Breast epithelium (tissue), 4 donors: ENCODE results near the gene APOBEC3H. TPM values are rescaled to one million over a fixed set of nuclear protein-coding genes. Genes with fewer than 3 reads are reported as not detected.

Experiments used
- DNase-seq, 2 donors: peaks; one replicate each; pipeline ENCODE4 v3.0.0-alpha.2; 2019; ENCODE audit warnings: low spot score in 2 of 2
- H3K27ac ChIP-seq, 2 donors: fragments of 200-600 bp; sonication (generic) in 1 of 2; one replicate each; pipeline ENCODE4 v1.5.1; 2016 to 2019; ENCODE audit warnings: mild to moderate bottlenecking in 1 of 2
- H3K27me3 ChIP-seq, 2 donors: fragments of 200-600 bp; sonication (generic) in 1 of 2; one replicate each; pipeline versions ENCODE4 v1.5.1 to v1.6.0; 2017 to 2019; ENCODE audit warnings: control low read depth in 1 of 2, mild to moderate bottlenecking in 1 of 2
- H3K36me3 ChIP-seq: fragments of 200-600 bp; one replicate; pipeline ENCODE4 v1.5.1; 2019
- H3K4me1 ChIP-seq, 2 donors: fragments of 200-600 bp; sonication (generic); one replicate each; pipeline ENCODE4 v1.5.1; 2016 to 2019; ENCODE audit warnings: control low read depth in 1 of 2
- H3K4me3 ChIP-seq, 3 donors: fragments of 200-600 bp; sonication (generic); 1 replicate in 2 of 3; 2 replicates in 1 of 3; pipeline ENCODE4 v1.5.1; 2016 to 2019; ENCODE audit warnings: mild to moderate bottlenecking in 3 of 3, moderate library complexity in 2 of 3
- H3K9me3 ChIP-seq, 2 donors: fragments of 200-600 bp; sonication (generic) in 1 of 2; one replicate each; pipeline ENCODE4 v1.5.1; 2016 to 2019; ENCODE audit warnings: control low read depth in 1 of 2
- POLR2A ChIP-seq: fragments of 450-650 bp; IDR thresholded peaks from one replicate; pipeline ENCODE4 v1.6.1; 2016; ENCODE audit warnings: antibody characterized with exemption, mild to moderate bottlenecking, moderate library complexity
- POLR2AphosphoS5 ChIP-seq, 3 donors: sonication (generic); formaldehyde crosslinking; IDR thresholded peaks; one replicate each; pipeline ENCODE4 v1.6.1; 2017; ENCODE audit warnings: antibody characterized with exemption in 3 of 3
- intact Hi-C: fragments of 100-400 bp; cut with DNase I; formaldehyde crosslinking; loops from one replicate; pipeline ENCODE4 v1.15.1; 2023; ENCODE audit warnings: low total_unique reads
- total RNA-seq, 3 donors: library from RNA; depleted of rRNA; stranded (reverse); fragments of >200 nt; gene quantifications; one replicate each; pipeline ENCODE4 v1.1.0, GENCODE V29; 2016
- TF ChIP-seq, protein P1 (sequence below), 3 donors: fragments of 450-650 bp; IDR thresholded peaks; one replicate each; pipeline ENCODE4 v1.5.1; 2016 to 2017; ENCODE audit warnings: antibody characterized with exemption in 3 of 3, mild to moderate bottlenecking in 3 of 3, moderate library complexity in 3 of 3

The APOBEC3H gene
- total RNA-seq, 3 donors from 2014 or later: 0.32 TPM; not detected in 2

DNA sequence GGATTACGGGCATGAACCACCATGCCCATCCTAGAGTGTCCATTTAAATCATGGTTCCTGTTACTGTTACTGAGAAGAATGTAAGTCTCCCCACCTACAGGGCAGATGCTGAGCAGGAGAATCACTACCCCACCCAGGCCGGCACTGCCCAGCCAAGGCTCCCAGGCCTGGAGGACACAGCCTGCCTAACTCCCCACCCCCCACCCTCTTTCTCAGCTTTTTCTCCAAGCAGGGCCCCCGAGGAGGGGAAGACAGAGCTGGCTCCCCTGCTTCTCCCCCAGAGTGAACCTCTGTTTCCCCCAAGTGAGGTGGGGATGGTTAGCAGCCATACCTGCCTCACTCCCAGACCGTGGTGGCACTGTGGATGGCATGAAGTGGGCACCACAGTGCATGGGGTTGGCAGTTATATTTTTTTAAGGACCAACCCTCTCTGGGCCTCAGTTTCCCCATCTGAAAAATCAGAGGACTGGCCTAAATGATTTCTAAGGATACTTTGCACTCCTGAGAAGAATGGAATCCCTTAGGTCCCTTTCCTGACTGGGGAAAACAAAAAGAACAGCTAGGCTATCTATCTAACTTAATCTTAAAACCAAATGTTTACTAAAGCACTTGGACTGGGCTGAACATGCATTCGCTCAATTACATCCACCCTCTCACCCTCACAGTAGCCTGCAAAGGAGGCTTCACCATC is 50.4 kb downstream of the APOBEC3H start:
- Histone ChIP-seq H3K36me3 (no peaks in the 10 kb centered on the region), H3K27me3 (no peaks in the 10 kb centered on the region), H3K27ac (peak overlapping the region; percentile 95 to 97), H3K4me1 (peaks cover 10 to 32% of the 10 kb centered on the region in 2 donors), H3K9me3 (no peaks in the 10 kb centered on the region), H3K4me3 (no peak overlapping the region)
- intact Hi-C loops: no loop called here
- DNase-seq: no peak
- TF ChIP-seq, protein P1, sequence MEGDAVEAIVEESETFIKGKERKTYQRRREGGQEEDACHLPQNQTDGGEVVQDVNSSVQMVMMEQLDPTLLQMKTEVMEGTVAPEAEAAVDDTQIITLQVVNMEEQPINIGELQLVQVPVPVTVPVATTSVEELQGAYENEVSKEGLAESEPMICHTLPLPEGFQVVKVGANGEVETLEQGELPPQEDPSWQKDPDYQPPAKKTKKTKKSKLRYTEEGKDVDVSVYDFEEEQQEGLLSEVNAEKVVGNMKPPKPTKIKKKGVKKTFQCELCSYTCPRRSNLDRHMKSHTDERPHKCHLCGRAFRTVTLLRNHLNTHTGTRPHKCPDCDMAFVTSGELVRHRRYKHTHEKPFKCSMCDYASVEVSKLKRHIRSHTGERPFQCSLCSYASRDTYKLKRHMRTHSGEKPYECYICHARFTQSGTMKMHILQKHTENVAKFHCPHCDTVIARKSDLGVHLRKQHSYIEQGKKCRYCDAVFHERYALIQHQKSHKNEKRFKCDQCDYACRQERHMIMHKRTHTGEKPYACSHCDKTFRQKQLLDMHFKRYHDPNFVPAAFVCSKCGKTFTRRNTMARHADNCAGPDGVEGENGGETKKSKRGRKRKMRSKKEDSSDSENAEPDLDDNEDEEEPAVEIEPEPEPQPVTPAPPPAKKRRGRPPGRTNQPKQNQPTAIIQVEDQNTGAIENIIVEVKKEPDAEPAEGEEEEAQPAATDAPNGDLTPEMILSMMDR (IDR thresholded peaks at IDR 0.05): no peak
- TF ChIP-seq POLR2A (no peak), POLR2AphosphoS5 (IDR thresholded peaks at IDR 0.05) (no peak)

DNA sequence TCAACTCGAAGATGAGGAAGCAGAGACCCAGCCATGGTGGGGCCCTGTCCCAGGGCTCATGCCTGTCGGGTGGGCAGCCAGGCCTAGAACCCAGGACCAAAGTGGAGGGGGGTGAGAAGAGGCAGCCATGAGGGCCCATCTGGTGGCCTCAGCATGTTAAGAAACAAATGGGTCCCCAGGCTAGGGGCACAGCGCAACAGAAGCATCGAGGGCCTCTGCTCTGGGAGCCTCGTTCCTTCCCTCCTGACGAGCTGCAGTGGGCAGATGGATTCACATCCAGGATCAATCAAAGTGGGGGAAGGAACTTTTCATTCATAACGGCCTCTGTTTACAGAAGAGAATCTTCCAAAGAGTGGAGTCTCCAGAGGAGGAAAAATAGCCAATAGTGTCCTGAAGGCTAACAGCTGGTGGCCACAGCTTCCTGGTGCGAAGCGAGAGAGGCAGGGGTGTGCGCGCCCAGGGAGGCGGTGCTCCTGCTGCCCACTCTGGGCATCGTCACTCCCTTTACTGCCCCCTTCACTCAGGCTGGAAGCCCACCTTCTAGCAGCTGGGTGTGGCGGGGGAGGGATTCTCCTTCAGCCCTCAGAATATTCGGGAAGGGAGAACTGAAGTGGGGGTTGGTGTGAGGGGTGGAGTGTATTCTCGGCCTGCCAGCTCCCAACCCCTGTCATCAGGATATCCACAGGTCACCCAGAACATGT is 51.1 kb downstream of the APOBEC3H start:
- intact Hi-C loops: no loop called here
- DNase-seq: no peak
- peaks cover 10 to 32% of the 10 kb centered on the region in 2 donors for H3K4me1 ChIP-seq
- no peaks in the 10 kb centered on the region for H3K9me3 ChIP-seq
- TF ChIP-seq POLR2AphosphoS5 (IDR thresholded peaks at IDR 0.05) (no peak), POLR2A (no peak)
- TF ChIP-seq, protein P1 (IDR thresholded peaks at IDR 0.05): no peak
- H3K27ac ChIP-seq: peak overlapping the region; percentile 95 to 97
- H3K4me3 ChIP-seq: peak overlapping the region in 1 of 3 donors; percentile 21
- no peaks in the 10 kb centered on the region for H3K36me3 ChIP-seq
- no peaks in the 10 kb centered on the region for H3K27me3 ChIP-seq

DNA sequence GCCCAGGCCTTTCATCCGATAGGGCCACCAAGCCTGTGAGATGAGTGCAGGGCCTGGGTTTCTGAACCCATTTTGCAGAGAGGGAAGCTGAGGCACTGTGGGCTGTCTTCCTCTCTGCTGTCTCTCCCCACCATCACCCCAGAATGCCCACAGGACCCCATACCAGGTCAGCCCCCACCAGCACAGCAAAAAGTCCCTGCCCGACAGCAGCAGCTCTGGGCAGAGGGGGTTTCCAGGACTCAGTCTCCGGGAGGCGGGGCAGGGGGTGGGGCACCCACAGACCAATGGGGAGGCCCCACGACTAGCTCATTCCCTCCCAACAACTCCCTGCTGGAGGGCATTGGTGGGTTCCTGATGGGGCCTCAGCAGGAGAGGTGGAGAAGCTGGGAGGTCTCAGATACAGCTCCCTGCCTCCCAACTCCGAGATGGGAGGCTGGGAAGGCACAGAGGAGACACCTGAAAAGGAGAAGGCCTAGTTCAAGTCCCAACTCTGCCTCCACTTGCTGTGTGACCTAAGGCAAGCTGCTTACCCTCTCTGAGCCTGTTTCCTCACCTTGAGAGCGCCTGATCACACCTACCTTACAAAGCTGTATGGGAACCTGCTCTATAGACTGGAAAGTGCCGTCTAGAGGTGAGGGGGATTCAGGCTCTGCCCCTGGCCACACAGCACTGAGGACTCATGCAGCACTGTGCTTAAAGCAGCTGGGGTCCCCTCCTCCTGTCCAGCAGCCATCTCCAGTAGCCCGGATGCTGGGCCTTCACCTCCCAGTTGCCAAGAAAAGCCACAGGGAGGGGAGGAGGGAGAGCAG is 51.9 kb downstream of the APOBEC3H start:
- H3K4me3 ChIP-seq: peak overlapping the region in 1 of 3 donors; percentile 21
- H3K36me3 ChIP-seq: no peaks in the 10 kb centered on the region

DNA sequence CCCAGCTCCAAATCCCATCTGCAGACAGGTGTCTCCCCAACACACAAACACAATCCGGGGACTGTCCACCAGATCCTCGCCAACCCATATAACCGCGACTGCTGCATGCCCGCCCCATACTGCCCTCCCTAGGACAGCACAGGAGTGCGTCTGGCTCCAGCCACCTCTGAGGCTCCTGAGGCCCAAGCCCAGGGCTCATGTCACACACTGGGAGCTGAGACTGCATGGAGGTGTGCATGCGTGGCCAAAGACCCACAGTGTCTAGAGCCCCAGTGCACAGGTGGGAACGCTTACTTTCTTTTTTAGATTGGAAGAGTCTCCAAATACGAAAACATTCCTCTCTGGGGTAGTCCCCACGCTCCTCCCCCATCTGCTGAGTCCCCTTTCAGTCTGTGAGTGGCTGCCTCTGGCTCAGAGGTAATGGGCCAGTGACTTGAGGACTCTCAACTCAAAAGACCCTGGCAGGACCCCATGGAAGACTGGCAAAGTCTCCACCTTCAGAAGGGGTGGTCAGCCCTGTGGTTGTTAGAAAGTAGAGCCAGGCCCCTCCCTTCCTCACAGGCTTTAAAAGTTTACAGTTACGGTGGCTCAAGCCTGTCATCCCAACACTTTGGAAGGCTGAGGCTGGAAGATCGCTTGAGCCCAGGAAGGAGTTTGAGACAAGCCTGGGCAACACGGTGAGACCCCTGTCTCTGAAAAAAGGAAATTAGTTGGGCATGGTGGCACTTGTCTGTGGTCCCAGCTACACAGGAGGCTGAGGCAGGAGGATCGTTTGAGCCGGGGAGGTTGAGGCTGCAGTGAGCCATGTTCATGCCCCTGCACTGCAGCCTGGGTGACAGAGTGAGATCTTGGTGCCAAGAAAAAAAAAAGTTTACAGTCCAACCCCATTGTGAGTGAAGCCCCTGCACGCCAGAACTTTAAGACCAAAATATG is 53.1 kb downstream of the APOBEC3H start:
- Histone ChIP-seq H3K4me3 (peak overlapping the region in 2 of 3 donors; percentile 86 to 88), H3K27ac (peak overlapping the region; percentile 95 to 97), H3K27me3 (no peaks in the 10 kb centered on the region), H3K4me1 (peaks cover 7 to 29% of the 10 kb centered on the region in 2 donors), H3K36me3 (no peaks in the 10 kb centered on the region), H3K9me3 (no peaks in the 10 kb centered on the region)
- TF ChIP-seq POLR2AphosphoS5 (IDR thresholded peaks at IDR 0.05) (no peak), POLR2A (no peak)
- TF ChIP-seq, protein P1 (IDR thresholded peaks at IDR 0.05): no peak
- intact Hi-C loops: no loop called here
- no peak for DNase-seq

More for the DNA sequence above, 51.9 kb downstream of the APOBEC3H start:
- no peaks in the 10 kb centered on the region for H3K9me3 ChIP-seq
- peaks cover 10 to 32% of the 10 kb centered on the region in 2 donors for H3K4me1 ChIP-seq
- TF ChIP-seq POLR2AphosphoS5 (IDR thresholded peaks at IDR 0.05) (no peak), POLR2A (no peak)
- TF ChIP-seq, protein P1 (IDR thresholded peaks at IDR 0.05): no peak
- intact Hi-C loops: no loop called here
- no peaks in the 10 kb centered on the region for H3K27me3 ChIP-seq
- H3K27ac ChIP-seq: peak overlapping the region; percentile 95 to 97
- DNase-seq: no peak
